Lung (tissue), 12 donors: ENCODE data around the gene BATF. TPM values are rescaled to one million over a fixed set of nuclear protein-coding genes. Genes with fewer than 3 reads are reported as not detected.

Experiments
- ATAC-seq: fragments of 200-7000 bp; cut with Tn5 transposase; one replicate; pipeline ENCODE4 v1.9.1; 2020; ENCODE audit warnings: moderate number of reproducible peaks; ENCODE audit not compliant: insufficient read depth, low FRiP score
- DNase-seq, 3 donors: peaks; one replicate each; pipeline ENCODE4 v3.0.0-alpha.2; 2013 to 2017
- H3K27ac ChIP-seq, 2 donors: one replicate each; pipeline ENCODE4 v1.5.1; 2013; ENCODE audit warnings: mild to moderate bottlenecking in 2 of 2, moderate library complexity in 2 of 2, control low read depth in 1 of 2, inconsistent platforms in 1 of 2, low read depth in 1 of 2, low read length in 1 of 2
- H3K27me3 ChIP-seq, 3 donors: one replicate each; pipeline ENCODE4 v1.5.1; 2013; ENCODE audit warnings: low read length in 2 of 3; ENCODE audit not compliant: control insufficient read depth in 3 of 3, insufficient read depth in 3 of 3
- H3K36me3 ChIP-seq, 4 donors: one replicate each; pipeline ENCODE4 v1.5.1; 2013; ENCODE audit warnings: low read length in 4 of 4, mild to moderate bottlenecking in 1 of 4, moderate library complexity in 1 of 4; ENCODE audit not compliant: control insufficient read depth in 4 of 4, insufficient read depth in 4 of 4
- H3K4me1 ChIP-seq, 5 donors: one replicate each; pipeline ENCODE4 v1.5.1; 2013; ENCODE audit warnings: low read length in 5 of 5, mild to moderate bottlenecking in 2 of 5, moderate library complexity in 1 of 5; ENCODE audit not compliant: control insufficient read depth in 5 of 5, insufficient read depth in 5 of 5
- H3K4me3 ChIP-seq: one replicate; pipeline ENCODE4 v1.5.1; 2013; ENCODE audit warnings: mild to moderate bottlenecking, control low read depth, moderate library complexity
- H3K9ac ChIP-seq, 2 donors: one replicate each; pipeline ENCODE4 v1.5.1; 2013; ENCODE audit warnings: low read length in 2 of 2, control low read depth in 1 of 2; ENCODE audit not compliant: insufficient read depth in 1 of 2
- H3K9me3 ChIP-seq, 4 donors: one replicate each; pipeline ENCODE4 v1.5.1; 2013; ENCODE audit warnings: low read length in 3 of 4, mild to moderate bottlenecking in 1 of 4, moderate library complexity in 1 of 4; ENCODE audit not compliant: control insufficient read depth in 4 of 4, insufficient read depth in 3 of 4
- CTCF ChIP-seq: IDR thresholded peaks from 2 replicates; pipeline ENCODE4 v1.5.1; 2012; ENCODE audit warnings: mild to moderate bottlenecking; ENCODE audit errors: control extremely low read depth, extremely low read depth
- whole genome bisulfite sequencing, 2 donors: extraction: QIAGEN DNeasy Blood & Tissue Kit; methylation state at CpG; one replicate each; pipeline ENCODE4 v1.1.7; 2013; 5-methylcytosine and 5-hydroxymethylcytosine counted together
- polyA plus RNA-seq, 2 donors: library from polyadenylated mRNA; stranded (reverse); fragments of 200-250 nt; gene quantifications; one replicate each; pipeline ENCODE4 v1.2.1, GENCODE V29; 2013
- total RNA-seq, 2 donors: library from RNA; depleted of rRNA in 1 of 2; stranded (reverse); fragments of >200 nt in 1 of 2; gene quantifications; one replicate each; pipeline ENCODE4 v1.2.1, GENCODE V29; 2014 to 2021
- donor health status: control.
- donor health status: control.
- donor health status: Bipolar disorder and iron deficiency.
- donor health status: healthy.
- donor health status: DM: yes; HTN: yes; CAD: no.

BATF gene
- total and polyA plus RNA-seq, 4 donors: 7.4 to 74.3 (median 11.7) TPM

- no peak overlapping the region for H3K4me3 ChIP-seq
- 81 to 86% methylated on average over 5 of the region's 5 CpGs for WGBS, 2 donors
- H3K27ac ChIP-seq: no peak overlapping the region
- peaks cover 0 to 2% (median 0%) of the 10 kb centered on the region in 4 donors for H3K36me3 ChIP-seq
- no peaks in the 10 kb centered on the region for H3K9me3 ChIP-seq
- H3K4me1 ChIP-seq: peaks cover 0 to 5% (median 0%) of the 10 kb centered on the region in 5 donors
- no peak for TF ChIP-seq CTCF
- no peaks in the 10 kb centered on the region for H3K27me3 ChIP-seq
- ATAC-seq (no peak), DNase-seq (no peak)
- H3K9ac ChIP-seq: no peak overlapping the region
Observed at GRCh38 chr14:75531660-75532317, 9.5 kb downstream of the BATF start.

- Histone ChIP-seq H3K9ac (no peak overlapping the region), H3K36me3 (no peaks in the 10 kb centered on the region), H3K4me1 (peaks cover 0 to 5% (median 0%) of the 10 kb centered on the region in 5 donors), H3K4me3 (no peak overlapping the region), H3K27ac (peak overlapping the region in 1 of 2 donors; percentile 16), H3K9me3 (no peaks in the 10 kb centered on the region), H3K27me3 (no peaks in the 10 kb centered on the region)
- DNase-seq (no peak), ATAC-seq (no peak)
- no peak for TF ChIP-seq CTCF
- WGBS, 2 donors: 60 to 69% methylated on average over 5 of the region's 5 CpGs
Observed at GRCh38 chr14:75533791-75534555, 11.7 kb downstream of the BATF start.

GRCh38 chr14:75535164-75535898, 13.1 kb downstream of the BATF start:
- Histone ChIP-seq H3K9me3 (no peaks in the 10 kb centered on the region), H3K4me3 (no peak overlapping the region), H3K9ac (no peak overlapping the region), H3K27me3 (no peaks in the 10 kb centered on the region), H3K36me3 (no peaks in the 10 kb centered on the region), H3K27ac (no peak overlapping the region), H3K4me1 (peaks cover 0 to 5% (median 0%) of the 10 kb centered on the region in 5 donors)
- 88 to 96% methylated on average over 5 of the region's 5 CpGs for WGBS, 2 donors
- ATAC-seq: no peak
- no peak for TF ChIP-seq CTCF
- DNase-seq: no peak
